Mononuclear cell (primary cell): ENCODE measurements around the gene AGAP3. TPM values are rescaled to one million over a fixed set of nuclear protein-coding genes. Genes with fewer than 3 reads are reported as not detected.

Experiments used
- H3K27me3 ChIP-seq: 2 replicates; pipeline ENCODE4 v1.6.0; 2011; ENCODE audit warnings: low read length, control low read depth; ENCODE audit not compliant: insufficient read depth
- H3K4me1 ChIP-seq: 2 replicates; pipeline ENCODE4 v1.5.1; 2011; ENCODE audit warnings: mild to moderate bottlenecking, low read length, control low read depth; ENCODE audit not compliant: insufficient read depth
- H3K4me3 ChIP-seq: 2 replicates; pipeline ENCODE4 v1.5.1; 2011; ENCODE audit warnings: mild to moderate bottlenecking, low read length, moderate library complexity
- H3K9me3 ChIP-seq: 2 replicates; pipeline ENCODE4 v1.5.1; 2011; ENCODE audit warnings: low read depth, mild to moderate bottlenecking, control low read depth, low read length
- total RNA-seq: library from RNA; depleted of rRNA; stranded (reverse); fragments of >200 nt; gene quantifications from one replicate; pipeline ENCODE4 v1.2.3, GENCODE V29; 2012

AGAP3 gene
- total RNA-seq, 1 donor = 23.6 TPM

DNA sequence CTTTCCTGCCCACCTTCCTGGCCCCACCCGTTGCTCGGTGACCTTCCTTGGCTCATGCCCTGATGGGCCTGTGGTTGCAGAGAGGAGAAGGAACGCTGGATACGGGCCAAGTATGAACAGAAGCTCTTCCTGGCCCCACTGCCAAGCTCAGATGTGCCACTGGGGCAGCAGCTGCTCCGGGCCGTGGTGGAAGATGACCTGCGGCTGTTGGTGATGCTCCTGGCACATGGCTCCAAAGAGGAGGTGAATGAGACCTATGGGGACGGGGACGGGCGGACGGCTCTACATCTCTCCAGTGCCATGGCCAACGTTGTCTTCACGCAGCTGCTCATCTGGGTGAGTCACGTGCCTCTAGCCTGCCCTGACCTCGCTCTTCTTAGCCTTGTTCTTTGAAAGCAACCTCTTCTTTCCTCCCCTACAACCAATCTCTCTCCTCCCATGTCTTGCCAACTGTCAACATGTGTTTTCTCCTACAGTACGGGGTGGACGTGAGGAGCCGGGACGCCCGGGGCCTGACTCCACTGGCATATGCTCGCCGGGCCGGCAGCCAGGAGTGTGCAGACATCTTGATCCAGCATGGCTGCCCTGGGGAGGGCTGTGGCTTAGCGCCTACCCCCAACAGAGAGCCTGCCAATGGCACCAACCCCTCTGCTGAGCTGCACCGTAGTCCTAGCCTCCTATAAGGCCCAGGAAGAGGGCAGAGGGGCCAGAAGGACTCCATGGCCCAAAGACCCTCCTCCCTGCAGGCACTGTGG lies 57.2 kb downstream of the AGAP3 start:
- no peaks in the 10 kb centered on the region for H3K9me3 ChIP-seq
- H3K27me3 ChIP-seq = no peaks in the 10 kb centered on the region
- H3K4me1 ChIP-seq = no peaks in the 10 kb centered on the region
- no peak overlapping the region for H3K4me3 ChIP-seq

DNA sequence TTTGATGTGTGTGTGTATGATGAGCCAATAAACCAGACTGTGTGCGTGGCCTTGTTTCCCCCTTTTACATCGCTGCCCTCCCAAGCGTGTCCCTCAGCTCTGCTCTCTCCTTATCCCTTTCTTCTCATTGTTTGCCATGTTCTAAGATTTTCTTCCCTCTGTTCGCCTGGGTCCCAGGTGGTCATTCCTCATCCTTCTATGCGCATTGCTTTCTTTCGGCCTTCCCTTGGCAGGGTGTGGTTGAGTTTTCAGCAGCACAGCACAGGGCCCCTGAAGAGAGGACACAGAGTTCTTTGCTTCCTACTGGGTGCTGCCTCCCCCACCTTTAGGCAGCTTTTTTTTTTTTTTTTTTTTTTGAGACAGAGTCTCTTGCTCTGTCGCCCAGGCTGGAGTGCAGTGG lies 58.1 kb downstream of the AGAP3 start:
- H3K27me3 ChIP-seq = no peaks in the 10 kb centered on the region

DNA sequence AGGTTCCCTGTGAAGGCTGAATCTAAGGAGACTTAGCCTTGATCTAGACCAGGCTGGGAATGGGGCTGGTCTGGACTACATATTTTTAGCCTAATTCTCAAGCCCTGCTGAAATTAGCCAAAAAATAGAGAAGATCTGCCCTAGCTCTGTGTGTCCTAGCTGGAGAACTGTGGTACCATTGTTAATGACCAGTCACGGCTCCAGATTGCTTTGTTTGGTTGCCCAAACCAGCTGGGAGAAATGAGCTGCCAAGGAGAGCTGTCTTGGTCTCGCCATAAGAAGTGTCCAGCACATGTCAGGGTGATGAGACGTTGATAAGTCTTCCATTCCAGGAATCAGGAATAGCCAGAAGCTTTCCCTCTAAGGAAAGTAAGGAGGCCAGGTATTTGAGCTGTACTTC lies 60.5 kb downstream of the AGAP3 start:
- no peak overlapping the region for H3K4me3 ChIP-seq
- H3K9me3 ChIP-seq = no peaks in the 10 kb centered on the region
- H3K4me1 ChIP-seq = no peaks in the 10 kb centered on the region
- peaks cover 9% of the 10 kb centered on the region for H3K27me3 ChIP-seq

More for the DNA sequence above, 58.1 kb downstream of the AGAP3 start:
- H3K4me3 ChIP-seq = no peak overlapping the region
- no peaks in the 10 kb centered on the region for H3K4me1 ChIP-seq
- no peaks in the 10 kb centered on the region for H3K9me3 ChIP-seq

DNA sequence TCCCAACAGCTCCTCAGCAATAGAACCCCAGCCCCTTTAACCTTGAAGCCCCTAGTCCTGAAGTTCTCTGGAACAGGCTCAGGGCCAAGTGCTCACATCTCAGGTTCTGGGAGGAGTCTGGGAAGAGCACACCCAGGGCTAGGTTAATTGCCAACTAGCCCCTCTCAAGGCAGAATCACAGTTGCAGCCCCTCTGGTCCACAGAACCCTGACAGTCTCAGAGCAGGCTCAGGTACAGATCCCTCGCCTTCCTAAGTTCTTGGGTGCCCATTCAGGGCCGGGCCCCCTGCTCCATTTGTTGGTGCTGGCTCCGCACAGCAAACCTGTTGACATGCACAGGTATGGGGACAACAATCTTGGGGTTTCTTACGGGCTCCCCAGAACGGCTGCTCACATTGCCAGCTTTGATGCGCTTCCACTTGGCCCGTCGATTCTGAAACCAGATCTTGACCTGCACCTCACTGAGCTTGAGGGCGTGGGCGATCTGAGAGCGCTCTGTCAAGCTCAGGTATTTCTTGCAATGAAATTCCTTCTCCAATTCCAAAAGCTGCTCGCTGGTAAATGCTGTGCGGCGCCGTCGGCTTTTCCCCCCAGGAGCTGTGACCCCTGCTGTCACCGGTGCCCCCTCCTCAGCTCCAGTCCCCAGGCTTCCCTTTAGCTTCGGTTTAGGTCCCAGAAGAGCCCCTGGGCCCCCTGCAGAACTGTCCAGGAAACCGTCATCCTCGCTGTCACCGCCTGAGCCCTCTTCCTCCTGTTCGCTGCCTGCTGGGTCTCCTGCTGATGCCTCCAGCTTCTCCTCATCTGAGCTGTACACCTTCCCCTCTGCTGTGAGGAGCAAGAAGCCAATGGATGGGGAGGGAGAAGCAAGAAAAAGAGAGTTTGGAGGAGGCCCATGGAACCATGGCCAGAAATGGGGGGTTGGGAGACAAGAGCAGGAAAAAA lies 62.3 kb downstream of the AGAP3 start:
- no peaks in the 10 kb centered on the region for H3K9me3 ChIP-seq
- H3K4me1 ChIP-seq = no peaks in the 10 kb centered on the region
- peaks cover 20% of the 10 kb centered on the region for H3K27me3 ChIP-seq
- H3K4me3 ChIP-seq = no peak overlapping the region

DNA sequence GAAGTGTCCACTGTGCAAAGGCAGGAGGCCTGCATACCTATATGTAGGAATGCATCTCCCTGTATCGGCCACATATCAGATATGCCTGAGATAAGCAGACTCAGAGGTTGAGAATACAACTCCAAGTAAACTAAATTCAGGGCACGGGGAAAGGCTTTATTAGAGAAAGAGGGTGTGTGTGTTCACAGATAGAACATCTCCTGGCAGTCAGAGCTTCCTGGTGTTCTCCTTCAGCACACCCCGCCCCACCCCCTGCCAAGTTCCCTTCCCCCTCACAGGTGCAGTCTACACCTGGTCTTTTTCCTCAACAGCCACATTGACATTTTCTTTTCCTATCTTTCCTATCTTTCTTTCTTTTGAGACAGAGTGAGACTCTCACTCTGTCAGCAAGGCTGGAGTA lies 64.1 kb downstream of the AGAP3 start:
- Histone ChIP-seq H3K4me3 (no peak overlapping the region), H3K27me3 (peaks cover 26% of the 10 kb centered on the region), H3K4me1 (no peaks in the 10 kb centered on the region), H3K9me3 (no peaks in the 10 kb centered on the region)

DNA sequence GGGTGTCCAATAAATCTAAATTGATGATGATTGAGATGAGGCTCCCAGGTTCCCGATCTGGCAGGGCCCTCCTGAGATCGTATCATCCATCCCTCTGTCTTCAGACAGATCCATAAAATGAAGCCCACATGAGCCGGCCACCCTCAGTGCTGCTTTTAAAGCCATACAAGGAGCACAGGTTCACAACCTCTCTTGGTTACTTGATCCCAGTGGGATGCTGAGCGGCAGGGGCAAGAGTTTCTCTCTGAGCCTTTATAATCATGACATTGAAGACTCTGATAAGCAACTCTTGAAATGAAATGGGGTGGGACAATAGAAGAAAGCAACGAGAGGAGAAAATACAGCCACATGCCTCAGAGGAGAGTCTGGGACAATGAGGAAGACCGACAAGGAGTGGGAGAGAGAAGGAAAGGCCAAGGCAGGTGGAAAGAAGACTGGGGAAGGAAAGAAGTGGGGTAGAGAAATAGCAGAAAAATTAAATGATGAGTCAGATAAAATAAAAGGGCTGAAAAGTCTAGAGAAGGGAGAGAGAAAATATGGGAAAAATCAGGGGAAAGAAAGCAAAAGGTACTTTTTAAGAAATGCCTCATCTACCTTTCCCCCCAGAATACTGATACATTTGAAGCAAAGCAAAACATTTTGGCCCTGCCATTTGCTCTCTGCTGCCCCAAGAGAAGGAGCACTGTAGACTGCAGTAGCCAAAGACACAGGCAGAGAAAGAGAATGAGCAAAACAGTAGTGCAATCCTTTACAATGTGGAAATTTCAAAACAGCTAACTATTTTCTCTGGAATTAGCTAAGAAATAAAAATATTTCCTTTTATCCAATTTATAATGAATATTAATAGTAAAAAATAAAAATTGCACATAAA lies 66.6 kb downstream of the AGAP3 start:
- no peaks in the 10 kb centered on the region for H3K9me3 ChIP-seq
- peaks cover 34% of the 10 kb centered on the region for H3K27me3 ChIP-seq
- no peak overlapping the region for H3K4me3 ChIP-seq
- no peaks in the 10 kb centered on the region for H3K4me1 ChIP-seq

DNA sequence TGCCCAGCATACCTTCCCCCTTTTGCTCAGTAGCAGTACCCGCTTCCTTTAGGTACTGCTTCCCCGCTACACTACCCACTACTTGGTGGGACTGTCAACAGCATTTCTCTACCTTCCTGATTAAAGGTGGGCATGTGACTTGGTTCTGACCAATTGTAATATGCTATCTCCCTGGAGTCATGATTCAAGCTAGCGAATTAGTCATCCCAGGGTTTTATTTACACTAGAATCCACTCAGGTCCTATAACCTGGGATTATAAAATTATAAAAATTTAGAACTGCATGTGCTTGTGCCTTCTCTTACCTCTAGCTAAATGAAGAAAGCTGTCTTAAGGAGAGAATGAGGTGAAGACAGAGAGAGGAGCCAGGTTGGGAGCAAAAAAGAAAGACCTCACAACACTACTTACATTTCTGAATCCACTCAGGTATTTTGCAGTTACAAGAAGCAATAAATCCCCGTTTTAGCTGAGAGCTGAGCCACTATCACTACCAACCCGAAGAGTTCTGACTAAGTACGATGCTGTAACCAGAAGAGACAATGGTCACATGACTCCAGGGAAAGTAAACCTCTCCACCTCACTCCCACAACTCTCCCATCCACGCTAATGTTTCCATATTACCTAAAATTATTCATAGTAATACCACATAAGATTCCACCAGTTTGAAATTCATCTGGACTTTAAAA lies 71.5 kb downstream of the AGAP3 start:
- Histone ChIP-seq H3K4me1 (no peaks in the 10 kb centered on the region), H3K27me3 (peaks cover 38% of the 10 kb centered on the region), H3K9me3 (no peaks in the 10 kb centered on the region), H3K4me3 (no peak overlapping the region)

DNA sequence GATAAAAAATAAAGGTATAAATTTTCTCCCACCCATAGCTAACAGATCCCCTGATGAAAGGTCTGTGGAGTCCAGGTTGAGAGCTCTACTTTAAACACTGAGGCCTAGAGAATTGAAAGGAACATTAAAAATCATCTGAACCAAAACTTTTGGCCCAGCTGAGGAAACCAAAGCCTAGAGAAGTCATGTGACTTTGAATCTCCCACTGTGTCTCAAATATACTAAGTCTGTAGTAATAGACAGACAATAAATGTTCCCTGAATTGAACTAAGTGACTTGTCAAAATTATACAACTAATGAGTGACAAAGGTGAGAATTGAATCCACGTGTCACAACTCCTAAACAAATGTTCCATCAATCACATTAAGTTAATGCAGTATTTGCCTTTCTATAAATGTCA lies 75.5 kb downstream of the AGAP3 start:
- Histone ChIP-seq H3K9me3 (no peaks in the 10 kb centered on the region), H3K4me1 (peaks cover 4% of the 10 kb centered on the region), H3K4me3 (no peak overlapping the region), H3K27me3 (peaks cover 65% of the 10 kb centered on the region)

DNA sequence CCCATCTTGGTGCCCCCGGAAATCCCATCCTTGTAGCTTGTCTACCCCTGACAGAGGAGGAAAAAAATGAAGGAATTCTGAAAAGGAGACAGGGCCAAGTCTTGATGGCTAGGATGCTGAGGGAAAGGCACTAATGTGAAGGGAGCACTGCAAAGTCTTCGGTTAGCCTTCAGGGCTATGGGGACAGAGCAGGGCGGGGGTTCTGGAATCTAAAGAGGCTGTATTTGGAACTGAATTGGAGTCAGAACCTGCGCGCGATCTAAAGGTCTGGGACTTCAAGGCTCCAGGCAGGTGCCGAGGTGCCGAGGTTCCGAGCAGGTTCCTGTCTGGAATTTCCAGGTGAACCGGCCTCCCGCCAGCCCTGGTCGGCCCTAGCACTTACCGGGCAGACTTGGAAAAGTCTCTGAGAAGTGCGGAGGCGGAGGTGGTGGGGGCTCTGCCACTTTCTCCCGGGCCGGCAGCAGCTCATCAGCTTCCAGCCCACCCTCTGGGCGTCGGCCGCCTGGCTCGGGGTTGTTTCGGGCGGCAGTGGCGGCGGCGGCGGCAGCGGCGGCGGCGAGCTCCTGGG lies 80.4 kb downstream of the AGAP3 start:
- Histone ChIP-seq H3K9me3 (no peaks in the 10 kb centered on the region), H3K4me1 (peaks cover 16% of the 10 kb centered on the region), H3K4me3 (no peak overlapping the region), H3K27me3 (peaks cover 71% of the 10 kb centered on the region)

DNA sequence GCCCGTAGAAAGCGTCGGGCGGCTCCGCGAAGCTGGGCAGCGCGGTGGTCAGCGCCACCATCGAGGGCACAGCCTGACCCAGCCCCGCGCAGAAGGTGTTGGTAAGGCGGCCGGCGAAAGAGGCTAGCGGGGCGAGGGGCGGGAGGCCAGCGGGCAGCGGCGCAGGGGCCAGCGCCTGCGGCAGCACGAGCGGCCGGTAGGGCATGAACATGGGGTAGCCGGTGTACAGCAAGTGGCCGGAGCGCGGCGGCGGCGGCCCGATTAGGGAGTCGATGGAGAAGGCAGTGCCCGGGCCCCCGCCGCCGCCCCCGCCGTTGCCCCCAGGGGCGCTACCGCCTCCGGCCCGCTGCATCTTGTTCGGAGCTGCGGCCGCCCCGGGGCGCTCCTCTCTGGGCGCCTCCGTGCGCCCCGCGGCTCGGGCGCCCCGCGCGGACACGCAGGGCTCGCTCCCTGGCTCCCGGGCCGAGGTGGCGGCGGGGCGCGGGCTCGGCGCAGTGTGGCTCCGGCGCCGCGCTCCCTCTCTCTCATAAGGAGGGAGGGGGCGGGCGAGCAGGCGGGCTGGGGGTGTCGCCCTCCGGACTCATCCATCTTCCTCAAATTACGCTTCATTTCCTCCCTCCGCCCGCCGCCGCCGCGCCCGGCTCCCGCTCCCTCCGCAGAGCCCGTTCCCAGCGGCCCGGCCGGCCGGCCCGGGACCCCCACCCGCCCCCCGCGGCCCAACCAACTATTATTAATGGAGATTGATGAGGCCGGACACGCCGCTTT lies 81.1 kb downstream of the AGAP3 start, which contains the start of gene GBX1:
Gene GBX1 (minus strand): TSS at position 498 of the 765 bp plus-strand sequence. CDS start 146 bp downstream, at position 352.
- Histone ChIP-seq H3K9me3 (no peaks in the 10 kb centered on the region), H3K4me3 (peak within 1 kb of the TSS; percentile 3), H3K27me3 (peaks cover 70% of the 10 kb centered on the region), H3K4me1 (peaks cover 16% of the 10 kb centered on the region)

DNA sequence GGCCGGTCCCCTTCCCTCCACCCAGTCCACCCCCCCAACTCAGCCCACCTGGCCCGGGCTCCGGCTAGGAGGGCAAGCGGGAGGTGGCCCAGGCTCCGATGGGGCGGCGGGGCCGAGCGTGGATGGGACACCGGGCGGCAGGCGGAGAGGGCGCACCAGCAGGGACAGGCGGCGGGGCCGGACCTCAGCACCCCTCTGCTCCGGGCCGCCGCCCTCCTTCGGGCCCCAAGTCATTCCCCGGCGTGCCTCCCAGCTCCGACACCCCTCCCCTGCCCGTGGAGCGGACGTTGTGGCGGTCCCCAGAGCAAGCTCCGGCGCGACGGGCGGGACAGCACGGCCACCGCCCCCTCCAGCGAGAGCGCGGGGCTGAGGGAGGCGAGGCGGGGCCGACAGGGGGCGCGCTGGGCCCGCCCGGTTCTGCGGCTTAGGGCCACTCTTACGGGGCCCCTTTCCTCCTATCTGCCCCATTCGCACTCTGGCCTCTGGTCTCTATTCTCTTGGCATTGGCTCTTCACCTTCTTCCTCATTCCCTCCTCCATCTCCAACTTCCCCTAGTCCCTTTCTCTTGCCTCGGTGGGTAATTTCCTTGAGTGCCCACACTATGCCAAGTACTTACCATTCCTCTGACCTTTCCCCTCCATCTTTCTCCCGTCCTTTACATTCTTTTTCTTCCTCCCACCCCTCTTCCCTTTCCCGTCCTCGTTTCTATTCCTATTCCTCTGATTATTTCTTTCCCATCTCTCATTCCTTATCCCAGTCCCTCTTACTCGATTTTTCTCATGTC lies 81.9 kb downstream of the AGAP3 start:
- Histone ChIP-seq H3K4me1 (peaks cover 16% of the 10 kb centered on the region), H3K9me3 (no peaks in the 10 kb centered on the region), H3K27me3 (peaks cover 62% of the 10 kb centered on the region), H3K4me3 (peak overlapping the region; percentile 3)

DNA sequence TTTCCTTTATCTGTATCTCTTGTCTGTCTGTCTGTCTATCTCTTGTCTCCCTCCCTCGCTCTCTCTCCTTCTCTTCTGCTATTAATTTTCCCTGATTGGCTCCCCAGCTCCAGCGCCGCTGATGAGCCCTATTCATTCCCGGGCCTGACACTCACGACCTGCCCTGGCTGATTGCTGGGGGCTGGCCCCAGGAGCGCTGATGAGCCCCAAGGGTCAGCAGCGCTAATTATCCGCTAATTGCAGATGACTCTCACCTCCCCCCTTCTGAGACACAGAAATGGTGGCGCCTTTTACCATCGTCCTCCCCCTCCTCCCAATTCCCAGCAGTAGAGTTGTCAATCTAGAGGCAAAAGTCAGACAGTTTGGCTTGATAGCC lies 82.5 kb downstream of the AGAP3 start:
- H3K4me3 ChIP-seq = no peak overlapping the region
- peaks cover 58% of the 10 kb centered on the region for H3K27me3 ChIP-seq
- peaks cover 16% of the 10 kb centered on the region for H3K4me1 ChIP-seq
- no peaks in the 10 kb centered on the region for H3K9me3 ChIP-seq
